ENCODE results near the gene PDP2.

The PDP2 gene

DNA sequence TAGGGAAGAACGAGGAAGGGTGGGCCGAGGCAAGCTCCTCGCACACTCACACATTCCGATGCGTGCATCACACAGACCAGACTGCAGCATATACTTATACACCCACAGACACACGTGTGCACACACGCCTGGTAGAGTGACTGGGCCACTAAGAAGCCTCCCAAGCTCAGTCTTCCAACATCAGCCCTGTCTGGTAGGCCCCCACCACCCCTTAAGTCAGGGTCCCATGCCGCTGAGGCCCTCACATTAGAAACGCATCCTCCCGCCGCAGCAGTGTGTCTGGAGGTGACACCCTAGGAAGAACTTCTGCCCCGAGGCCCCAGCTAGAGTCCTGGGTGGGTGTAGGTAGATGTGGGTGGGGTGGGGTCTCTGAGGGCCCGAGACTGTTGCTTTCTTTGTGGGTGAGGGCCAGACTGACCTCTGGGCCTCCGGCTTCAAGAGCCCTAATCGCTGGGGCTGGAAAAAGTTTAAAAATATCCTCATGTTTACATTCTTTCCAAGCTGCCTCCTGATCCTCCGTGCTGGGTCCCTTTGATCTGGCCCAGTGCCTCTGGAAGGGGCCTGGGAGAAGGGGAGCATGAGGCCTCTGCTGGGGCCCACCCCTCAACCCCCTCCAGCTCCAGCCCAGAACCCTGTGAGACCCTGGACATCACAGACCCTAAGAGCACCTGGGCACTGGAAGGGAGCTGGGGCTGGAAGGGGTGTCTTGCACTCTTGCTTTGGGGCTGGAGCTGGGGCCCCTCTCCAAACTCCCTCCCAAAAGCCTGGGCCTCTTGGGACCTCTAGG, 24.7 kb downstream of the PDP2 start:
- DNase-seq = no peak

DNA sequence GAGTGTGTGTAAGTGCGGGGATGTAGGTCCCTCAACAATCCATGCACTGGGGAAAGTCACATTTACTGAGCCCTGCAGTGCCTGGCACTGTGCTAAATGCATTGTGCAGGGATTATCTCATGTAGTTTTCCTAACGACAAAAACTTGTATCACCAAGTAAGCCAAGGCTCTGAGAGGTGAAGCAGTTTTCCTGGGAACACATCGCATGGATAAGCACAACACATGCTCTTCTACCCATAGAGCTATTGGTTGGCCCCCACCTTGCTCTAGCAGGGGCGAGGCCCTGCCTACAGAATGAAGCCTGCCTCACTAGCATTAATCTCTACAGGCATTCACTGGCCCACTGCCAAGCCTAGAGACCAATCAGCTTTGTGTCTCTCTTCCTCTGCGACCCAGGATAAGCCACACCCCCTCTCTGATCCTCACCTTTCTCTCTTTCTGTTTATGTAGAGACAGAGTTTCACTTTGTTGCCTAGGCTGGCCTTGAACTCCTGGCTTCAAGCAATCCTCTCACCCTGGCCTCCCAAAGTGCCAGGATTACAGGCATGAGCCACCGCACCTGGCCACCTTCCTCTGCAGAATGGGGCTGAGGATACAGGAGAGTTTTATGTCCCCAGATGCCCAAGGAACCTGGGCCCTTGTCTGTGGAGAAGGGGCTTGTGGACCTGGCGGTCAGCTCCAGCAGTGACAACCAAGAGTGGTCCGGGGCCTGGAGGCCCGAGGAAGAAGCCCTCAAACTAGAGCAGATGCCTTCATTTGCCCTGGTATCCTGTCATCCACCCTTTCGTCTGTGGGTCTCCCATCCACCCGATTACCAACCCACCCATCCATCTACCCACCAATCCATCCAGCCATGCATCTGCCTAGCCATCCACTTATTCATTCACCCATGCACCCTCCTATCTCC, 25.6 kb downstream of the PDP2 start:
- no peak for DNase-seq

DNA sequence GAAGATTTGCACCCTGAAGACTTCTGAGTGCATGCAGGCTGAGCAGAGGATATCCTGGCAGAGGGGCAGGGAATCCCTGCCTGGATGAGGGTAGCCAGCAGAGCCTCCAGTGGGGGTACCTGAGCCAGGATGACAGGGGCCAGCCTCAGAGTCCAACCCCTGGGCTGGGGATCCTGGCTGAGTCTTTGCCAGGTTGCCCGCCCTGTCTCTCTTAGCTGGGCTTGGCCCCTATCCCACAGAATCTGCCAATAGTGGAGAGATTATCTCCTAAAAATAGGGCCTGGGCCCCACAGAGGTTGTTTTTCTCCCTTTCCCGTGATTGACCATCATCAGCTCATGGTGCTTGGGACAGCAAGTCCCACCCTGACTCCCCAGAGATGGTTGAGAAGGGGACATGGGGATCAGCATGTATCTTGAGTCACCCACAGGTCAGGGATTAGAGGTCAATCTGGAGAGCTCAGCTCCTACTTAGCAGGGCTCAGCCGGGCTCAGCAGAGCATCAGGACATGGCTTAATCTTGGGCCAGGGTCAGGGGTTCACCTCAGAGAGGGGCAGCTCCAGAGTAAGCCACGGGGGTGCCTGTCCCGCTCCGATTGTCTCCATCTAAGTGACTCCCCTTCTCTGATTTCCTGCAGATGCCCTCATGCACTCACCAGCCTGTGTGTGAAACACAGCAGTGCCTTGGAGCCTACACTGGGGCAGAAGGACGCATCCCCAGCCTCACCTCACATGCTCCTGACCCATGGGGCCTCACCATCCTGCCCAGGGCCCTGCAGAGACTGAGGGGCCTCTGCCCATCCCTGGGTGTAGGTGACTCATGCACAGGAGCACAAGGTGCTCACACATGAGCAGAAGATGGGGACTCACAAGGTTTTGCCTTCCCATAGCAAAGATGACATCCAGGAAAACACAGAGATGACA, 26.9 kb downstream of the PDP2 start:
- no peak for DNase-seq

DNA sequence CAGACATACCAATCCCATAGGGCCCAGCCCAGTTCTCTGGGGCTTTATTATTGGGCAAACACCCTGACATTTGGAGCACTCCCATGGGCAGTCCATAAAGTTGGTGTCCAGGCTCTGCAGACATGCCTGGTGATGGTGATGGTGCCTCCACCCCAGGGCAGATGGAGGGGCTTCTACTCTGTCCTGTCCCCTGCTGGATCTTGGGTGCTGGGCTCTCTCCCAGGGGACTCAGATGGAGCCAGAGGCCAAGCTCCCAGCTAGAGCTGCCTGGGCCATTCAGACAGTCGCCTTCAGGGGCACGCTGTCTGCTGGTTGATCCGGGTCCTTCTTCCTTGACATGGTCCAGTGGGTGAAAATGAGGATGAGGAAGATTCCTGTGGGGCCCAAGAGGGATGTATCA, 27.8 kb downstream of the PDP2 start:
- DNase-seq = no peak

DNA sequence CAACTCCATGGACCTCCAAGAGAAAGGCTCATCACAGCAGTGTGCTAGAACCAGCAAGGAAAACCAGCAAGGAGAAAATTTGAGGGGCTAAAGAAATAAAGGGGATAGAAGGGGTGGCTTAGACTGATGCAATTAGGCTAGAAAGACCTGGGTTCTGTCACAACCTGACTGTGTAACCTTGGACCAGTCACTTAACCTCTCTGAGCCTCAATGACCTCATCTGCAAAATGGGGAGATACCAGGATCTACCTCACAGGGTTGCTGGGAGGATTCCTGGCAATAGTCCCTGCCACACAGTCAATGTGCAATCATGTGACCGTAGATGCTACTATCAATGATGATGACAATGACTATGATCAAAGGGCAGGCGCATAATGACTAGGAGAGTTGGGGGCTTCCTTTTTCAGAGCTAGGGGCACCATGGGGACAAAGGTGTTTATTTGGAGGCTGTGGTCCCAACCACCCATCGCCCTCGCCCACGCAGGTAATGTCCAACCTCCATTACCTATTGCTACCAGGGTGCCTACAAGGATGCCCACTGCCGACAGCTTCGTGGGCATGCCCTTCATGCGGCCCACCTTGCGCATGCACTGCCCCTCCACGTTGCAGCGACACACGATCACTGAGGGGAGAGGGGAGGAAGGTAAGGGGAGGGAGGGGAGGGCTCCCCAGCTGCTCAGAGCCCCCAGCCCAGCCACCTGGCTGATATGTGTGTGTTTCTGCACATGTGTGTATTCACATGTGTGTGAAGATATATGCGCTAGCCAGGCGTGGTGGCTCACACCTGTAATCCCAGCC, 28.6 kb downstream of the PDP2 start:
- DNase-seq = no peak

DNA sequence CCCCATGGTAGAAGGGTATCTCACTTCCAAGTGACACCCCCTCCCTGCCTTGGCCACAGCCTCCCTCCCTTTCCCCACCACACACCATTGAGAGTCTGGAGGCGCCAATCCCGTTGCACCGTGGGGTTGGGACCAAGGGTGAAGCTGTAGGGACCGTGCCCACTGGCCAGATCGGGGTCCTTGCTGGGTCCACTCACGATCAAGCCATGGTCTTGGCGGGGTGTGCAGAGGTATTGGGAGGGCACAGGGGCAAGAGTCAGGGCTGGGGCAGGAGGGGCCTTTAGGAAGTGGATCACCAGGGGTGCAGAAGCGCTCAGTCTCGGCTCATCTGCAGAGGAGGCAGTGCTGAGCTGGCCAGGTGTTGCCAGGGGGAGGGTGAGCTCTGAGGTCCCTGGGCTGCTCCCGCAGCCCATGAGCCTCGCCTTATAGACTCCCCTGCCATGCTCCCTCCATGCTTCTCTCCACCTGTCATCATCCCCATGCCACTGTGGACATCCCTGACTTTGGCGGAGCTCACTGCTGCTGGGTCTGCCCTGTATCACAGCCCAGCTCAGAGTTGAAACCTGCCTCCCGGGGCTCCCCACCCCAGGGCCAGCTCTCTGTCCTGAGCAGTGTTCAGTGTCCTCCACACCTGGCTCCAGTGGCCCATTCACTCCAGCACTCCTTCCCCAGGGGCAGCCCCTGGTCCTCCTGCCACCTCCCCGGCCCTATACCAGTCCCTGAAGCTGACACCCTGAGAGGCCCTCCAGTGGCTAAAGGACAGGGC, 30.0 kb downstream of the PDP2 start:
- no peak for DNase-seq

DNA sequence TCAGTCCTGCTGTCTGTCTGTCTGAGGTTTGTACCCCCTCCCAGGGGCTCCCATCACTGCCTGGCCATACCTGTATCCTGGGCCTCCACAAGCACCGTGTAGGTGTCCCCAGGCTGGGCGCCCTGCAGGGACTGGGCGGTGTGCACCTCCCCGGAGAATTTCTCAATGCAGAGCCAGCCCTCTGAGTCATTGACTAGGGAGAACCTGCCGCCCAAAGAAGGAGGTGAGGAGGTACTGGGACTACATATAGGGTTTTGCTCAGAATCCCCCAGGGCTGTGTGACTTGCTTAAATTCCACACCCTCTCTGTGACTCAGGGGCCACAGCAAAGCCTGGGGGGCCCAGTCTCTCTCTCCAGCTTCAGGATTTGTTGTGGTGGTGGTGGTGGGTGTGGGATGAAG, 30.8 kb downstream of the PDP2 start:
- no peak for DNase-seq

DNA sequence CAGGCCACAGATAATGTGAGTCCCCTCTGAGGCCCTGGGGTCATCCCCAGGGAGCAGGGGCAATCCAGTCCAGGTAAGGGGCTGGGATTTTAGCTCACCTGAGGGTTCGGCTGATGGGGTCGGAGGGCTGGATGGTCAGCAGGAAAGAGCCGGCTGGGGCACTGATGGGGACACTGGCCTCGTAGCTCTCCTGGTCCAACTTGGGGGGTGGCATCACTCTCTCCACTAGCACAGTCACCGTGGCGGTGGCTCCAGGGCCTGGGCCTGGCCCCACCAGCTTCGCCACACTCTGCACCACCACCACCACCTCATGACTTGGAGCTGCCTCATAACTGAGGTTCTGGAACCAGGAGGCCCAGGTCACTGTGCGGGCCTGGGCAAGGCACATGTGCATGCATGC, 31.5 kb downstream of the PDP2 start:
- no peak for DNase-seq

DNA sequence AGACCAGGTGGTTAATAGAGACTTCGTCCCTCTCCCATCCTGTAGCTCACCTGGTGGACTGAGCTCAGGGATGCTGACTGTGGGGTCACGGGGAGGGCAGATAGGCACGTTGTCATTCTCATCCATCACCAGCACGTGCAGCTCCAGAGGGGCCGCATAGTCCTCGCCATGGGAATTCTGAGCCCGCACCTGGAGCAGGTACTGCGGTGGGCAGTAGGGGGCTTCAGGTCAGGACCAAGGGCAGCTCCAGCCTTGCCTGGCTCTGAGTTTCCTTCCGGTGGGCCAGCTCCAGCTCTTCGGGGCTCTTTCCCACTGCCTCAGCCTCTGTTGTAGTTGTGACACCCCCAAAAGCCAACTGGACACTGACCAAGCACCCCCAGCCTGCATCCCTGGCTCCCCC, 32.8 kb downstream of the PDP2 start:
- DNase-seq = no peak

DNA sequence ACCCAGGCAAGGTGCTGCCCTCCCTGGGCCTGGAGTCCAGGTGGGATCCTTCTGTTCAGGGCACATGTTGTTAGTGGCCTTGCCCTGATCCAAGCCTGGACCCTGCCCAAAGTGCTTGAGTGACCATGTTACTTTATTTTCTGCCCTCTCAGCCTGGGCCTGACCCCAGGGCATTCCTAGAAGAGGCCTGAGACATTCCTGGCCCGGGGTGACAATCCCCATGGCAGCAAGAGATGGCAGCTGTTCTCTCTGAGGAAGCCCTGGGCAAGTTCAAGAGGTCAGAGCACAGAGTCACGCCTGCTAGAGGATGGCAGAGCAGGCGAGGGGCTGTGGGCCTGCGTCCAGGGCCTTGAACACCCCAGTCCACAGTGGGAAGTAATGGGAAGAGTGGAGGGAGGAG, 33.4 kb downstream of the PDP2 start:
- DNase-seq = no peak

DNA sequence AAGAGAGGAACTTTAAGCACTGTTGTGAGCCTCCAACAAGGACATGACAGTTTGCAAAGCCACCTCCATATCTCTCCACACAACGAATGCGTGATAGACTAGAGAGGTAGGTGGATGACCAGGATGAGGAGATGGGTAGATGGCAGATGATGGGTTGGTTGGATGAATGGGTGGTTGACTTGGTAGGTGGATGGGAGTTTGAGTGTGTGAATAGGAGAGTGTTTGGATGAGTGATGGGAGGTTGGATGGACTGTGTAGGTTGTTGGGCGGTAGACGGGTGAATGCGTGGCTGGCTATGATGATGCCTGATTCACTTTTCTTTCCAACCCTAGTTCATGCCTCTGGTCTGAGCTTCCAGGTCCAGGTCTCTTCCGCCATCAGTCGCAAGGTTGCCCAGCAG, 34.2 kb downstream of the PDP2 start:
- no peak for DNase-seq

DNA sequence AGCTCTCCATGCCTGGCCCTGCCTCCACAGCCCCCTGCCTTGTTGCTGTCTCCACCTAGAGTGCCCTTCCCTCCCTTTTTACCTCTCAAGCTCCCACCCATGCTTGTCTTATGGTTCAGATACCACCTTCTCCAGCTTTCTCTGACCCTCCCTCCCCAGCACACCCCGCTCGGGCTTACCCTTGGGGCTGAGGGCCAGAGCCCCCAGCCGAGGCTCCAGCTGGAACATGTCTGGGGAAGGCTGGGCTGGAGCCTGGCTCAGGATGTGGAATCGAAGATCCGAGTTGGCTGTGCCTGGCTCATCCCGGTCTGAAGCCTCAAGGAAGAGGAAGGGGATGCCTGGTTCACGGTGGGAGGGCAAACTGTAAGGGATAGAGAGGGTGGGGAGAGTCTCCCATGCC, 34.7 kb downstream of the PDP2 start:
- no peak for DNase-seq

DNA sequence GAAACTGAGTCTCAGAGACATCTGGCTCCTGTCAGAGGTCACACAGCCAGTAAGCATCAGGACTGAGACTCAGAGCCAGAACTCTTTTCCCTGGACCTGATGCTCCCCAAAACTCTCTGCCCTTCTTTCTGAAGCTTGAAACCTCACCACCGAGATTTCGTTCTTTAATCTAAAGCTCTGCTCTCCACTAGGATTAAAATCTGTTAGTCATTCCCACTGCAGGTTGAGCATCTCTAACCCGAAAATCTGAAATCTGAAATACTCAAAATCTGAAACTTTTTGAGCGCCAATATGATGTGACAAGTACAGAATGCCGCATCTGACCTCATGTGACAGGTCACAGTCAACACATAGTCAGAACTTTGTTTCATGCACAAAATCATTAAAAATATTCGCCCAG, 36.2 kb downstream of the PDP2 start:
- DNase-seq = no peak

DNA sequence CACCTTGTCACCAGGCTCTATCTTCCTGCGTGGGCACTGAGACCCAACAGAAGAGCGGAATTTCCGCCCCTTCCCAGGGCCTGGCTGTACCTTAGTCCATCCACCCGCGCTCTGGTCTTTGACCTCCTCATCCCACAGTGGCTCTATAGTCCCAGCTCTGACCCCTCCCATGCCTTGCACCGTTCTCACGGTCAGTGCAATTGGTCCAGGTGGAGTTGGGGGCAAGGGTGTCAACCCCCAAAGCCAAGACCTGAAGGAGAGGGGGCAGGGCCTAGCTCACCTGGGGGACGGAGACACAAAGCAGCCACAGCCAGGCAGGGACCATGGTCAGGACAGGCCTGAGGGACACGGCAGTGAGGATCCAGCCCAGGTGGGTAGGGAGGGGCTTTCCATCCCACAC, 37.4 kb downstream of the PDP2 start:
- DNase-seq = no peak

DNA sequence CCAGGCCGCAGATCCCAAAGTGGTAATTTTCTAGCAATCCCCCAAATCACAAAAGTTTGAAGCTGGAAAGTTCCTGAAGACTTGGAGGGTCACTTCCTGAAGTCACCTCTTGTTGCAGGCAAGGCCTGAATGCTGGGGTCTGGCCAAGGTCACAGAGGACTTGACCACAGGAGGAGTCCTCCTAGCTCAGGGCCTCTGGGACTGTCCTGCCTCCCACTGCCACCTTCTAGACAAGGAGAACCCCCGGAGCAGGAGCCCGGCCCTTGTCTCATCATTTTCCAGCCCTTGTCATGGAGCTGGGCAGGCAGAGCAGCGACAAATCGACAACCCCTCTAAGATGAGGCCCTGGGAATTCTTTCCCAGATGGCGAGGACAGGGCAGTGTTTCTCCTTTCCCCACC, 38.0 kb downstream of the PDP2 start:
- DNase-seq = no peak

DNA sequence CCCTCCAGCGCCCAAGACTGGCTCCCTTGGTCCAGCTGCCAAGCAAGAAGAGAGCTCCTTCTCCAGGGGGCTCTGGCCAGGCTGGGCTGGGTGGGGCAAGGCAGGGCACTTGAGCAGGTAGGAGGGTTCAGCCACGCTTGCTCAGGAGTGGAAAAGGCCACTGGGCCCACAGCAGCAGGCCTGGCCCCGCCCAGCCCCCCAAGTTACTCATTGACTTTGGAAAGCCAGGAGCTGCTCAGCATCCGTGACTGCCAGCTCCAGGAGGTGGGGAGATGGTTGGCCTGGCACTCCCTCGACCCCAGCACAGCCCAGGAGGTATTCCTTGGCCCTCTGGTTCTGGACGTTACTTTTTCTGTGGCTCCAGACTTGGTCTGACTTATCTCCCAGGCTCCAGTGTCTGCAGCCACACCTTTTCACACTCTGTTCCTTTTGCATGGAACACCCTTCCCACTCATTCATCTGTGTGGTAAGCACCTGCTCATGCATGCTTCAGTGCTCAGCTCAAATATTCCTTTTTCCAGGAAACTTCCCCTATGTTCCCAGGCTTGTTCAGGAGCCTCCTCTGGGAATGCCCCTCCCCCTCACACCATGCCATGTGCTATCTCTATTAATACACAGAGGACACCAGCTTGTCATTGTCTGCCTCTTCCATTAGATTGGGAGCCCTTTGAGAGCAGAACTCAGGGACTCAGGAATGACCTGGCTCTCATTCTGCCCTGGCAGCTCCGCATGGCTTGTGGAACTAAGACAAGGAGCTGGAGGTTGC, 38.7 kb downstream of the PDP2 start, which contains the start of gene CDH16:
Gene CDH16 (minus strand): TSS at position 83 of the 766 bp plus-strand sequence. CDS start 820 bp downstream, outside the sequence.
- DNase-seq = no peak

DNA sequence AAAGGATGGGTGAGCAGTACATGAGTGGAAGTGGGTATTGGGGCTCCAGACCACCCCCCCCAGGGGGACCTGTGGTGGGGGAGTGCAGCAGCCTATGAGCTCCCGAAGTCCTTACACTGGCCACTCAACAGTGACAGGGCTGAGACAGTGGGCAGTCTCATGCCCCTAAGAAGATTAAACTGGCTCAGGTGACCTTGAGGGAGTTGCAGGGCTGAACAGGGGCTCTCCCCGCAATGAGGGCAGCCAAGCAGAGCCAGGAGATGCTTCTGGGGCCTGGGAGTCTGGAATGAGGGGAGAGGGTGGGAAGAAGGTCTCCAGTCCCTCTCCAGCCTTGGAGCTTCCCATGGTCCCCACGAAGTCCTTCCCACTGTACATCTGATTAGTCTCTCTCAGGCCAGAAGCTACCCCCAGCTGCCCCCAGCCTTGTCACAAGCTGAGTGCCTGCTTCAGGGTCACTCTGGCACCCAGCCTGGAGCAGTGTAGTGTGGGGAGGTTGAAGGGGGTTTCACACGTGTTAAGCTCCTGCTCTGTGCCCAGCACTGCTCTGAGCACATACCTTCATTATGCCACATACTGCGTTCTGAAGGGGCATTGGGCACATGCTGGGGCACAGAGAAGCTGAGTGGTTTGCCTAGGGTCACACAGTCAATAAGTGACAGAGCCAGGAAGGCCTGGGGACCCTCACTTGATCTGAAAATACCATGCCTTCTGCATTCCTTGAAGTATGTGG, 39.4 kb downstream of the PDP2 start:
- no peak for DNase-seq

DNA sequence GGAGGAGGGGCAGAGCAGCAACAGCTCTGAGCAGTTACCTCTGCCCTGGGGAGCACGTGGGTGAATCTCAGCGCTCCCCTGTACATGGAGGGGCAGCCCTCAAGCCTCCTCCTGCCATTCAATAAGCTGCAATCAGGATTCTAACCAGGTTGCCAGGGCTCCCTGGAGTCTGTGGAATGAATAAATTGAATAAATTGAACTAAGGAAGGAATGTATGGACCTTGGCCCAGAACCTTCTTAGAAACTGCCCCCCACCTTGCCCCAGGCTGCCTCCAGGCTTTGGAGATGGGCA, 39.9 kb downstream of the PDP2 start:
- no peak for DNase-seq

DNA sequence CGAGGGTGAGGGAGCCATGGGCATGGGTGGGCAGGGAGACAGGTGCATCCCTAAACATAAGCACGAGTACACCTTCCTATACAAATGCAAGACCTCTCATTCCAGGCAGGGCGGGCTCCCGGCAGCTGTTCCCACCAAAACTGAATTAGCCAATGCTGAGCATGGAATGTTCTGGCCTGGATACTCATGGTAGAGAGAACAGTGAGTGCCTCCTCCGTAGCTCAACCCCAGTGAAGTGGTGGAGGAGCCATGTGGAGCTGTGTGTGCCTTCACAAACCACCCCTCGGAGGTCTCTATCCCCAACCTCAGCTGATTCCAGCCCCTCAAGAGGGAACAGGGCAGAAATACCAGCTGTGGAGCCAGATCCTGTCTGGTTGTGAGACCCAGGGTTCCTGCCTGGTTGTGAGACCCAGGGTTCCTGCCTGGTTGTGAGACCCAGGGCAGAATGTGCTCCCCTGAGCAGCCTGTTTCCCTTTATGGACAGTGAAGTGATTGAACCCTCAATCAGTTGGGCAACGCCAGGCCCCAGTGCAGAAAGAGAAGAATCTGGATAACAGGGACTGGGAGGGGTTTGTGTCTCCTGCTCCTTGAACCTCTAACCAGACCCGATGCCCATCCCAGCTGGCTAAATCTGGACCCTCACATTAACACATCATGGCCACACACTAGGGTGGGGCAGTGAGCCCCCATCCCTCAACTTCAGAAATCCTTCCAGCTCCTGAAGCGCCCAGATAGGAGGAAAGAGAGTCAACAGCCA, 40.8 kb downstream of the PDP2 start:
- no peak for DNase-seq
